GM21515 (cell line): ENCODE results near the gene PAQR8.
"Not testable (repeated sequence)": the region's sequence is repeated elsewhere in the genome, so short reads cannot be mapped to it uniquely, and the experiment has no call there.

Experiments used
- ATAC-seq: cut with Tn5 transposase; IDR thresholded peaks from one replicate; pipeline ENCODE4 v1.9.1; 2021; ENCODE audit not compliant: unreplicated experiment

The PAQR8 gene

GRCh38 chr6:52405243-52405642, 43.3 kb downstream of the PAQR8 start:
- no peak for ATAC-seq

- ATAC-seq: peak; percentile 78
These were observed 45.5 kb downstream of the PAQR8 start for GRCh38 chr6:52407467-52407866.

- no peak for ATAC-seq
These were observed 47.5 kb downstream of the PAQR8 start for GRCh38 chr6:52409499-52409898.

- no peak for ATAC-seq
These were observed 49.0 kb downstream of the PAQR8 start for GRCh38 chr6:52410979-52411378.

GRCh38 chr6:52411911-52412310, 50.0 kb downstream of the PAQR8 start:
- no peak for ATAC-seq

GRCh38 chr6:52415333-52415732, 53.4 kb downstream of the PAQR8 start:
- ATAC-seq: no peak

GRCh38 chr6:52415917-52416628, 54.1 kb downstream of the PAQR8 start:
- no peak for ATAC-seq

GRCh38 chr6:52416629-52417151, 54.7 kb downstream of the PAQR8 start:
- no peak for ATAC-seq

GRCh38 chr6:52417675-52418111, 55.7 kb downstream of the PAQR8 start:
- ATAC-seq: no peak

- ATAC-seq: no peak
These were observed 56.7 kb downstream of the PAQR8 start for GRCh38 chr6:52418606-52419005.

- peak; percentile 91 for ATAC-seq
These were observed 58.1 kb downstream of the PAQR8 start, which contains the start of gene EFHC1 for GRCh38 chr6:52419809-52420667. Gene EFHC1 (plus strand): TSS chr6:52420342. CDS start chr6:52420411, 69 bp downstream.

- ATAC-seq: no peak
These were observed 58.9 kb downstream of the PAQR8 start for GRCh38 chr6:52420668-52421358.

GRCh38 chr6:52422156-52422555, 60.2 kb downstream of the PAQR8 start:
- no peak for ATAC-seq

- ATAC-seq: no peak
These were observed 61.5 kb downstream of the PAQR8 start for GRCh38 chr6:52423448-52423847.

- ATAC-seq: no peak
These were observed 62.0 kb downstream of the PAQR8 start for GRCh38 chr6:52423971-52424381.

- no peak for ATAC-seq
These were observed 62.6 kb downstream of the PAQR8 start for GRCh38 chr6:52424513-52424912.

GRCh38 chr6:52426667-52427066, 64.7 kb downstream of the PAQR8 start:
- ATAC-seq: no peak

GRCh38 chr6:52433294-52433693, 71.3 kb downstream of the PAQR8 start:
- ATAC-seq: not testable (repeated sequence)

GRCh38 chr6:52435345-52435744, 73.4 kb downstream of the PAQR8 start:
- ATAC-seq: no peak

GRCh38 chr6:52438926-52439325, 77.0 kb downstream of the PAQR8 start:
- ATAC-seq: no peak

- no peak for ATAC-seq
These were observed 92.6 kb downstream of the PAQR8 start for GRCh38 chr6:52454556-52454955.
